Parathyroid adenoma (tissue), 2 donors: ENCODE measurements around the gene DNAH12.
"Not testable (repeated sequence)": the region's sequence is repeated elsewhere in the genome, so short reads cannot be mapped to it uniquely, and the experiment has no call there.

Source experiments
- H2AFZ ChIP-seq: fragments of 300-600 bp; sonication (generic); one replicate; pipeline ENCODE4 v1.7.0; 2017; ENCODE audit warnings: antibody characterized with exemption, mild to moderate bottlenecking
- H3K27ac ChIP-seq: fragments of 300-600 bp; sonication (generic); one replicate; pipeline ENCODE4 v1.7.0; 2017
- H3K27me3 ChIP-seq: fragments of 300-600 bp; sonication (generic); one replicate; pipeline ENCODE4 v1.7.0; 2017; ENCODE audit warnings: low read length; ENCODE audit not compliant: control insufficient read depth, insufficient read depth
- H3K36me3 ChIP-seq: fragments of 300-600 bp; sonication (generic); one replicate; pipeline ENCODE4 v1.7.0; 2017; ENCODE audit warnings: low read length; ENCODE audit not compliant: control insufficient read depth, insufficient read depth
- H3K4me1 ChIP-seq: fragments of 300-600 bp; sonication (generic); one replicate; pipeline ENCODE4 v1.7.0; 2017; ENCODE audit warnings: control low read depth
- H3K4me2 ChIP-seq: fragments of 300-600 bp; sonication (generic); one replicate; pipeline ENCODE4 v1.7.0; 2017; ENCODE audit warnings: low read length
- H3K4me3 ChIP-seq: fragments of 300-600 bp; sonication (generic); one replicate; pipeline ENCODE4 v1.7.0; 2017; ENCODE audit warnings: low read depth, low read length
- H3K79me2 ChIP-seq: fragments of 300-600 bp; sonication (generic); one replicate; pipeline ENCODE4 v1.7.0; 2017; ENCODE audit warnings: control low read depth
- H3K9ac ChIP-seq: fragments of 300-600 bp; sonication (generic); one replicate; pipeline ENCODE4 v1.7.0; 2017; ENCODE audit warnings: mild to moderate bottlenecking
- H3K9me3 ChIP-seq: fragments of 300-600 bp; sonication (generic); one replicate; pipeline ENCODE4 v1.7.0; 2017; ENCODE audit warnings: low read length; ENCODE audit not compliant: control insufficient read depth
- CTCF ChIP-seq: fragments of 300-600 bp; sonication (generic); IDR thresholded peaks from one replicate; pipeline ENCODE4 v1.7.0; 2017; ENCODE audit warnings: antibody characterized with exemption, mild to moderate bottlenecking
- donor health status: primary hyperparathyroidism.

The DNAH12 gene

DNA sequence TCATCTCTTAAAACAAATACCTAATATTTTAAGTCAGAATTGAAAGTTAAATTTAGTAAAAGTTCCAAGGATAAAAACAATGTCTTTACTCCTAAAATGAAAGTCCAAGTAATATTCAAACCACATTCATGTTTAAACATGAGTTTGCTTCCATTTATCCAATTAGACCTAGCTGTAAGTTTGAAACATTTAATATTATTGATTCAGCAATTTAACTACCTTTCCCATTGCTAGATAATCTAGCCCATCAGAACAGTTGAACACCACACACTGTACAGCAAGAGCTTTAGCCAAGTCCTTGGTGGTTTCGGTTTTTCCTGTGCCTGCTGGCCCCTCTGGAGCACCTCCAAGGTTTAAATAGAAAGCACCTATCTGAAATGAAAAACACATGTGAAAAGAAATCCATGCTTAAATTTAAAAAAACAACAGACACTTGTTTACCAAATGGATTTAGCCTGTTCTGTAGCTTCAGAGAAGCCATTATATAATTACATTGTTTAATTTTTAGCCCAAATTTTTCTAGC lies 97.8 kb downstream of the DNAH12 start:
- Histone ChIP-seq H3K36me3 (no peaks in the 10 kb centered on the region), H3K4me1 (no peaks in the 10 kb centered on the region), H3K79me2 (no peaks in the 10 kb centered on the region), H3K4me2 (no peak overlapping the region), H3K27ac (no peak overlapping the region), H2AFZ (peak overlapping the region; percentile 61), H3K27me3 (no peaks in the 10 kb centered on the region), H3K9ac (no peak overlapping the region), H3K4me3 (no peak overlapping the region), H3K9me3 (no peaks in the 10 kb centered on the region)
- TF ChIP-seq CTCF: no peak

DNA sequence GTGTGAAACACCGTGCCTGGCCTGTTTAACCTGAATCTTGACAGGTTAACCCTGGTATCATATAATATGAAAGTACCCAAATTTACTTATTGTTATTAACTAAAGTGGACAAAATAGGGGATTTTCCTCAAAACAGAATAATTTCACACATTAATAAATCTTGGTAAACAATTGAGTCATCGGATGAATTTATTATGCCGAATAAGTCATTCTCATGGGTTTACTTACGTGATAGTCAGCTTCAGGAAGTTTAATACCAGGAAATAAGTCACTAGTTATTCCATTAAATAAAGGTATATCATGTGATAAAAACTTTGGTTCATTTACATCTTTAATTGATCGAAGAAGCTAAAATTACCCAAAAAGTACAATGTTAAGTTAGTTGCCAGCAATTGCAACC lies 99.7 kb downstream of the DNAH12 start:
- Histone ChIP-seq H3K79me2 (no peaks in the 10 kb centered on the region), H3K4me1 (no peaks in the 10 kb centered on the region)
- TF ChIP-seq CTCF: no peak

GRCh38 chr3:57440144-57440543 lies 104.0 kb downstream of the DNAH12 start:
- not testable (repeated sequence) for H3K79me2 ChIP-seq, H3K27ac ChIP-seq, H3K4me1 ChIP-seq, H3K9ac ChIP-seq, H2AFZ ChIP-seq, H3K4me3 ChIP-seq, H3K9me3 ChIP-seq, H3K4me2 ChIP-seq, H3K27me3 ChIP-seq, H3K36me3 ChIP-seq

More for the DNA sequence above, 99.7 kb downstream of the DNAH12 start:
- H3K27me3 ChIP-seq: no peaks in the 10 kb centered on the region
- no peaks in the 10 kb centered on the region for H3K9me3 ChIP-seq
- no peak overlapping the region for H3K4me2 ChIP-seq
- no peaks in the 10 kb centered on the region for H3K36me3 ChIP-seq
- no peak overlapping the region for H3K27ac ChIP-seq
- H3K4me3 ChIP-seq: no peak overlapping the region
- H3K9ac ChIP-seq: no peak overlapping the region
- H2AFZ ChIP-seq: no peak overlapping the region

- H3K9ac ChIP-seq, H3K4me2 ChIP-seq, H3K27me3 ChIP-seq, H2AFZ ChIP-seq, H3K4me3 ChIP-seq, H3K36me3 ChIP-seq, H3K4me1 ChIP-seq, H3K27ac ChIP-seq, H3K79me2 ChIP-seq, H3K9me3 ChIP-seq: not testable (repeated sequence)
These were observed 105.7 kb downstream of the DNAH12 start for GRCh38 chr3:57438460-57438859.

DNA sequence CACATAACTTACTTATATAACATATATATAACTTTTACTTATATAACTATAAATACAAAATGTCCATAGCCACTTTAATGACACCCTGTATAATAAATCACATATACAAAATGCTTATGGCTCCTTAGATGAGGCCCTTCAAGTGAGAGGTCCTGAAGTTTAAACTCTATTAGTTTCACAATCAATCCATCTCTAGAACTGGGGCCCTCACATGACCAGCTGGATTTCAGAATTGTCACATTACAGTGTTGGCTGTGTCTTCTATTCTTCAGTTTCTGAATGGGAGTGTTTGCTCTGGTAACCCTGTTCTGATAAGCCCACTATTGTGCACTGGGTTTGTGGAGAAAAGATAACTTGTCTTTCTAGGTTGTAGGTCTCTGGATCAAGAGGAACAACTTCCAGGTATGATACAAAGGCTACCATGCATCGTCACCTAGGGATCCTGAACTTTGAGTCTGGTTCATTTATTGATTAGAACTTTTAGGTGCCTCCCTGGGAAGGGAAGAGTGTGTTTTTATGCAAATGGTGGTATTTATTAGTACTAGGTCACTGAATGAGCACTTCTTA lies 107.9 kb downstream of the DNAH12 start:
- no peaks in the 10 kb centered on the region for H3K9me3 ChIP-seq
- no peak overlapping the region for H3K4me3 ChIP-seq
- H3K27me3 ChIP-seq: no peaks in the 10 kb centered on the region
- H2AFZ ChIP-seq: no peak overlapping the region
- no peak overlapping the region for H3K9ac ChIP-seq
- no peak overlapping the region for H3K27ac ChIP-seq
- no peaks in the 10 kb centered on the region for H3K36me3 ChIP-seq
- no peak for TF ChIP-seq CTCF
- H3K79me2 ChIP-seq: no peaks in the 10 kb centered on the region
- H3K4me1 ChIP-seq: no peaks in the 10 kb centered on the region
- no peak overlapping the region for H3K4me2 ChIP-seq

- H3K36me3 ChIP-seq: no peaks in the 10 kb centered on the region
- H3K27ac ChIP-seq: no peak overlapping the region
- H3K27me3 ChIP-seq: no peaks in the 10 kb centered on the region
- no peak overlapping the region for H3K9ac ChIP-seq
- no peaks in the 10 kb centered on the region for H3K4me1 ChIP-seq
- no peak overlapping the region for H2AFZ ChIP-seq
- H3K79me2 ChIP-seq: no peaks in the 10 kb centered on the region
- no peak for TF ChIP-seq CTCF
- no peak overlapping the region for H3K4me3 ChIP-seq
- H3K4me2 ChIP-seq: no peak overlapping the region
- no peaks in the 10 kb centered on the region for H3K9me3 ChIP-seq
These were observed 110.1 kb downstream of the DNAH12 start for GRCh38 chr3:57434041-57434440.
